ENCODE data around the gene BUB1.
"Not testable (repeated sequence)": the region's sequence is repeated elsewhere in the genome, so short reads cannot be mapped to it uniquely, and the experiment has no call there.

The BUB1 gene

DNA sequence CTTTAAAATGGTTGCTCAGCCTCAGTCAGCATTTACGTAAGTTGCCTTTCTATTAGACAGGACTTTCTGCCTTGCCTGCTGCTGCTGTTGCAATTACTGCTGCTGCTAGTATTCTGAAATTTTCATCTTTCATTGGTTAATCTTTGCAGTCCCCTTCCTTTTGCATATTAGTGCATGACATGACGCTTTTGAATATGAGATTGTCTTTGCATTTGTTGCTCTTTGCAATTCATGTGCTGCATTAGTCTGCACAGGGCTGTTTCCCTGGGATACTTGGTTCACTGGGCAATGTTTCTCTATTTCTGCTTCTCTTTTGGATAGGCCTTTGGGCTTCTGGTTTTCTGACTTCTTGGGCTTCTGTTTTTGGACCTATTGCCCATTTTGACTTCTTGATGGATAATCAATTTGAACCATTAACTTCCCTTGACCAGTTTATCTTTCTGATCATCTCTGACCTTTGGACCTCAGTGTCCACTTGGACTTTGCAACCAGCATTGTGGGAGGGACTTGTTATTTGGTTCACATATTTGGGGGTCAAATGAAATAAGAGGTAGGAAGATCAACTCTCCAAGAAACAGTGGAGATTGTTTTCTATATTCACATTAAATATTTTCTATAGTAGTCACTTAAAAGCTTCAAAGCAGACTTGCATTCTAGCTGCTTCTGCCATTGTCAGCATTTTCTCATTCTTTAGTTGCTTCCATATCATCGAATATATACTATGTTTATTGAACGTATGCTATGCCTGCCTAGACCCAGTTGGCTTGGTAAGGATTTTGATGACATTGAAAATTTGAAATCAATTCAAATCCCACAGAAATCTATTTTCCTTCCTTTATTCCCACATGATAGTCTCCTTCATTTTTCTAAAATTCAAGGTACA, 12.5 kb upstream of the BUB1 start:
- DNase-seq (ENCODE audit: low spot score): no peak

DNA sequence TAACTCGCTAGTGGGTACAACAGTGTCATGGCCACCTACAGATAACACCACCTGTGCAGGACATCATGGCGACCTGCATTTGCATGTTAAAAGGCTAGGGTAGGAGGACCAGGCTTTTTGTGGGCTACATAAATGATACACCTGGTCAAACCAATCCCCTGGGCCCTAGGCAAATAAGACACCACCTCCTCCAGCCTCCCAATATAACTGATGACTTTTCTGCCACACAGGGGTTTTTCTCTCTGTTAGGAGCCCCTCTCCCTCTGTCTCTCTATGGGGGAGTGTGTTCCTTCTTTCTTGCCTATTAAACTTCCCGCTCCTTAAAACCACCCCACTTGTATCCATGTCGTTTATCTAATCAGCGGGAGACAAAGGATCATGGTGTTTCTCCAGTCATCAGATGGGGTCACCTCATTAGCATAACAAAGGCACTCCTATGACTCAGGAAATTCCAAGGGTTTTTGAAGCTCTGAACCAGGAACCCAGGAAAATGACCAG, 10.8 kb upstream of the BUB1 start:
- DNase-seq (ENCODE audit: low spot score): no peak

DNA sequence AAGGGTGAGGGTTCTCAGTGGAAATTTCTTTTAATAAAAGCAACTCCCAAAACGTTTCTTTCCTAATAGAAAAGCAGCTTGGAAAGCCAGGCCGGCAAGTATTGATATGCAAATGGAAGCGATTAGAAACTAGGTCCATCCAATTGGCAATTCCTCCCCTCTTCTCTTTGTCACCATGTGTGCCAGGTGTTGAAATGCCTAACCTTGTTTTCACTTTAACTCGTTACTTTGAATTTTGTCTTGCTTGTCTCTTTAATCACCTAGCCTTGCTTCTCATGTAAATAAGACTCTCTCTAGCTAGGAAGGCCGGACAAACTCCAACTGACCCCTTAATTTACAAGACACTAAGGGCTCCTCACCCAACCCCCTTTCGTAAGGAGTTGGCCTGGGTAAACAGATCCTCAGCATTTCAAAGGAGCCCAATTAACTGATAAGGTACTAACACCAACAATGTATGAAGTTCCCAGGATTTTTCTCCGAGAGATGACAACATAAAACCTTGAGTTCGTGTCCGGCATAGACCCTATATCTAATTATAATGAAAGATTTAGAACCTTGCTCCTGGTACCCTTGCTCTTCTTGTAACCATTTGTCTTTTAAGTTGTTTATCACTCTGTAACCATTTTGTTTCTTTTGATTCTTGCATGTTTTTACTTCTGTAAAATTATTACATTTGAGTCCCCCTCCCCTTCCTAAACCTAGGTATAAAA, 10.1 kb upstream of the BUB1 start:
- DNase-seq (ENCODE audit: low spot score): not testable (repeated sequence)

DNA sequence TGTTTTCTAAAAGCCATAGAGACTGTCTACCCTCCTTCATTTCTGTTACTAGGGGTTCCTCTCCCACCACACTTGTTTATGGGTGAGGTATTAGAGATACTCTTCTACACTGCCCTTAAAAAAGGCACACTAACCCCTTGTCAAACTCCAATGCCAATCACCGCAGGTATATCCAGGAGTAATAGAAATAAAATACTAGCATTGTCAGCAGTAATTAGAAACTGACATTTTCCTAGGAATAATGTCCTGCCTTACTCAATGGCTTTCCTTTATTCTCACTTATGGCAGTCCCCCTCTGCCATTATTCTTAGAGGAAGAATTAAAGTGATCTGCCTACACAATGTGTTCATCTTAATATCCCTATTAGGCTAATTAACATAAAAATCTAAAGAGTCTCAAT, 5.0 kb upstream of the BUB1 start:
- DNase-seq (ENCODE audit: low spot score): no peak

DNA sequence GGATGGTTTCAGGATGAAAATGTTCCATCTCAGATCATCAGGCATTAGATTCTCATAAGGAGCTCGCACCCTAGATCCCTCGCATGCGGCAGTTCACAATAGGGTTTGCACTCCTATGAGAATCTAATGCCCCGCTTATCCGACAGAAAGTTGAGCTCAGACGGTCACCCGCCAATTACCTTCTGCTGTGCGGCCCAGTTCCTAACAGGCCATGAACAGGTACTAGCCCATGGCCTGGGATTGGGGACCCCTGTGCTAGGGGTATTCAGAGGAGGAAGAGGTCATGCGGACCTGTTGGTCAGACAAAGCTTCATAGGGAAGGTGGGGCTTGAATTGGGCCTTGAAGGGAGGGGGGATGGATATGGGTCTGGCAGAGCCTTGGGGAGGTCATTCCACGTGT, 4.4 kb upstream of the BUB1 start:
- DNase-seq (ENCODE audit: low spot score): no peak

DNA sequence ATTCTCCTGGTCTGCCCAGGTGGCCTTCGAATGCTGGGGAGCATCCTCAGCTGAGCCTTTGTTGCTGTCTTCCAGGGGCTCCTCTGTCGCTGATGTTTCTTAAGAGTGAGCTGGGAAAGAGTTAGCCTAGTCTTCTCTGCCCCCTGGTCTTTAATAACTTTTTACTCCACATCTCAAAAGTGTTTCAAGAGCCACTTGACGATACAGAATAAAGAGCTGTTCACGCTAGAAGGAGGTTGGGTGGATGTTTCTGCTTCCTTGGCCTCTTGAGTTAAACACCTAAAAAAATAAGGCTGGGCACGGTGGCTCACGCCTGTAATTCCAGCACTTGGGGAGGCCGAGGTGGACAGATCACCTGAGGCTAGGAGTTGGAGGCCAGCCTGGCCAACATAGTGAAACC, 2.8 kb upstream of the BUB1 start:
- no peak for DNase-seq (ENCODE audit: low spot score)

DNA sequence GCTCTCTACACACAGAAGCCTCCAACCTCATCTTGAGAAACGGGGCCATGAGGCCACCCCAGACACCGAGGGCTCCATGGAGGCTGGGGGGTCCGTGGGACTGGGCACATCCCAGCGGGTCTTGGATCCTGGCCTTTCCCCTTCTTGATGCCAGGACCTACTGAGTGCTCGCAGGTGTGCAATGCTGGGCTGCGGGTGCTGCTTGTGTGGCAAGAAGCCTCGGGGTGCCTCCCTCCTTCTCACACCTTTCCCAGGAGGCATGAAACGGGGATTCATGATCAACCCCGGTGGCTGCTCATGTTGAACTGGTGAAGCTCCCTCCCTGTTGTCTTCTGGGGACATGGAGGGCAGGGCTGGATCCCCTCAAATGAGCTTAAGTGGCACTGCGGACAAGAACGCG, 2.0 kb upstream of the BUB1 start:
- DNase-seq (ENCODE audit: low spot score): no peak

DNA sequence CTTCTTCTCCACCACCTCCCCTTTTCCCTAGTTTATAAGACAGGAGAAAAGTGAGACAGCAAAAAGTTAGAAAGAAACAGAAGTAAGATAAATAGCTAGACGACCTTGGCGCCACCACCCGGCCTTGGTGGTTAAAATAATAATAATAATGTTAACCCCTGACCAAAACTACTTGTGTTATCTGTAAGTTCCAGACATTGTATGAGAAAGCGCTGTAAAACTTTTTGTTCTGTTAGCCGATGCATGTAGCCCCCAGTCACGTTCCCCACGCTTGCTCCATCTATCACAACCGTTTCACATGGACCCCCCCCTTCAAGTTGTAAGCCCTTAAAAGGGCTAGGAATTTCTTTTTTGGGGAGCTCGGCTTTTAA, 1.5 kb upstream of the BUB1 start:
- DNase-seq (ENCODE audit: low spot score): no peak

DNA sequence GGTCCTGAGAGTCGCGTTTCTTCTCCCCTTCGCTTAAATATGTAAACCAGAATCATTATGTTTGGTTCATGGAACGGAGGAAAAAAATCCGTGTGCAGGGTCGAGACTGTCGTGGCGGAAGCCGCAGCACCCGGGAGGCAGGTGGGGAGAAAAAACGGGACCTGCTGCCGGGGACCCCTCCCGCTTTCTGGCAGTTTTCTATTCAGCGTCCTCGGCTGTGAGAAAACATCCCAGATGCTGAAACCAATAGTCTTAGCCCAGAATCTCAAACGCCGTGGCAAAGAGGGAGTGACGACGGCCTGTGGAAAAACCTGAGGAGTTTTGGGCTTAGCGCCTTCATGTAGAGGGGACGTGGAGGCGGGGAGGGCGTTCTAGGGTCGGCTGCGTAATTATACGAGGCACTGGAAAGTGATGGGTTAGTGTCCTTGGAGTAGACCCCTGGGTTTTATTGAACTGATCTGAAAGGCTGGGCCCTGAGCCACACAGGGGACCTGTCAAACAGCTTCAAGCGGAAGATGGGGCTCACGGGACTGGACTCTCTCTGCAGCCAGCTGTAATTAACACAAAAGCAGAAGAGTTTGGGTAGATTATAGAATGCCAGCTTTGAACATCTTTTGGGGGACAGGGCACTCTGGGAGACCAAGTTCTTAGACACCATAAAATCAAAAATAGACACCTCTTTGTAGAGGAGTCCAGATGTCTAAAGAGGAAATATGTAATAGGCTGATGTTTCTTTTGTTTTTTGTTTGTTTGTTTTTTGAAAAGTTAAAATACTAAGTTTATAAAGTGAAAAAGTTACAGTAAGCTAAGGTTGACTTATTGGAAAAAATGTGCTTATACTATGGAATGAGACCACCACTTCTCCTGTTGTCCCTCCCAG, 834 bp upstream of the BUB1 start:
- DNase-seq (ENCODE audit: low spot score): peak; percentile 38

DNA sequence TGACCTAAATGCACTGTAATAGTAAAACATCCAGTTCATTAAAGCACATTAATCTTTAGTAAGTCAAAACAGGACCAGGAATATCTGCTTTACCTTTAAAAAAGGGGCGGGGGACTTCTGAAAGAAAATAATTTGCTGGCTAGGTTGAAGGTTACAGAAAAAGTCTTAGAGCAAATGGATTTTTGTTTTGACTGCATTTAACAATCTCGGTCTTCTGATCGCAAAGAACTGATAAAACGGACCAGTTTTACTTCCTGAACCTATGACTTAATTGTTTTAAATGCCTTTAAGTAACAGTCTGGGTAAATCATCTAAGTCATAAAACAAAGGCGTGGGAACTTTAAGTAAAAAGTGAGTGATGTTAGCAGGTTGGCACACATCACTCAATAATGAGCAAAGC, 783 bp downstream of the BUB1 start:
- peak; percentile 9 for DNase-seq (ENCODE audit: low spot score)

DNA sequence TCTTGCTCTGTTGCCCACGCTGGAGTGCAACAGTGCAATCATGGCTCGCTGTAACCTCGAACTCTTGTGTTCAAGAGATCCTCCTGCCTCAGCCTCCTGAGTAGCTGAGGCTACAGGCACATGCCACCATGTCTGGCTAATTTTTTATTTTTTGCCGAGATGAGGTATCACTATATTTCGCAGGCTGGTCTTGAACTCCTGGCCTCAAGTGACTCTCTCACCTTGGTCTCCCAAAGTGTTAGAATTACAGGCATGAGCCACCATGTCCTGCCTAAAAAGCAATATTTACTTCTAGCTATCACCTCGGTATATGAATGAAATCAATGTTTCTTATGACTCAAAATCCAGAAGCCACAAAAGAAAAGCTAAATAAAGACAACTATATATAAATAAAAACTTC, 2.2 kb downstream of the BUB1 start:
- DNase-seq (ENCODE audit: low spot score): no peak

DNA sequence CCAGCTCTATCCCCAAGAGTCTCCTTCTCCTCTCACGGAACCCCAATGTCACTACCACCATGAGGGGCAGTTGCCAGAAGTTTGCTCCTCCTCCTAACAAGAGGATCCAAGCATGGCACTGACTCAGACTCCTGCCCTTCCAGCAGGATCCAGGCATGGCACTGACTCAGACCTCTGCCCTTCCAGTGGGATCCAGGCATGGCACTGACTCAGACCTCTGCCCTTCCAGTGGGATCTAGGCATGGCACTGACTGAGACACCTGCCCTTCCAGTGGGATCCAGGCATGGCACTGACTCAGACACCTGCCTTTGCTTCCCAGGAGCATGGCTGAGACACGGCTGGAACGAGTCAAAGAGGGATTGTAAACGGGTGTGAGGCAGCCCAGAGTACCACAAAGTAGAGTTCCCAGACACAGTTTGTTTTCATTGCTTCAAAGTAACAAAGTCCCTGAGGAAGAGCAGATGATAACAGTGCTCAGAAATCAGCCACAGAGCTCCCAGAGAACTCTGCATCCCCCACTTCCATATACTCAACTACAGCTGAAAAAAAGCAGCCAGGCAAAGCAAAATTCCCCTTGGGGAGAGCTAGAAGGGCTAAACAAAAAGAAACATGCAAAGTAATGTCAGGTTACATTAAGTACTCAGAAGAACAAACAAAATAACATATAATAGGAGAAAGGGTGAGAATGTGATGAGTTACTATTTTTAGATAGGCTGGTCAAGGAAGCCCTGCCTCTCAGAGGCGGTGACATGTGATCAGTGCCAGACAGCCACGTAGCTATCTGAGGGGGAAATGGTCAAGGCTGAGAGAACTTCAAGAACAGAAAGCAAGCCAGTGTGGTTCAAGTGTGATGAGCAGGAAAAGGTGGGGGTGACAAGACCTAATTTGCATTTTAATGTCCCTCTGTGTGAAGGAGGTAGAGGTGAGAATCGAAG, 3.0 kb downstream of the BUB1 start:
- DNase-seq (ENCODE audit: low spot score): no peak

DNA sequence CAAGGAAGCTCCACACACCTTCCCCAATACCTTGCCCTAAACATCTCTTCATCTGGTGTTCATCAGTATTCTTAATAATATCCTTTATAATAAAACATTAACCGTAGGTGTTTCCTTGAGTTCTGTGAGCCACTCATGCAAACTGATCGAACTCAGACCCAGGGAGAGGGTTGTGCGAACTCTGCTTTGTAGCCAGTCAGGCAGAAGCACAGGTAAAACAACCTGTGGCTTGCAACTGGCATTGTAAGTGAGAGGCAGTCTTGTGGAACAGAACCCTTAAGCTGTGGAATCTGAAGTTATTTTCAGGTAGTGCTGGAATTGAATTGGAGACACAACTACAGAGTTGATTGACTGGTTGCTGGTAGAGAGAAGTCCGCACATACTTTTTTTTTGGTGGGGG, 4.7 kb downstream of the BUB1 start:
- no peak for DNase-seq (ENCODE audit: low spot score)

DNA sequence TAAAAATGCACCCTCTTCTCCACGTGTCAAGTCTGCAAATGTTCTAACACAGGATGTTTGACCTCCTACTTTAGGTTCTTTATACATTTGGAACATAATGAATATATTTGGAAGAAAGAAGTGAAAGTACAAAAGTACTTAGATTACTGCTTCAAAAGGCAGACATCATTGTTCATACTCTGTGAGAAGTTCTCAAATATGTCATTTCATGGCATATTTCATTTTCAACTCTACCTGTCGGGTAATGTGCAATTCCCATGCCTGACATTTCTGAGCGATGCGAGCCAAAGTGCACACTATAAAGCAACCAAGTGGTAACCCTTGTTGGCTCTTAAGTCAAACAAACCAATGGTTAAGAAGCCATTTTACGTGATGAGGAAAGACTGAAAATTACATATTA, 7.0 kb downstream of the BUB1 start:
- no peak for DNase-seq (ENCODE audit: low spot score)

DNA sequence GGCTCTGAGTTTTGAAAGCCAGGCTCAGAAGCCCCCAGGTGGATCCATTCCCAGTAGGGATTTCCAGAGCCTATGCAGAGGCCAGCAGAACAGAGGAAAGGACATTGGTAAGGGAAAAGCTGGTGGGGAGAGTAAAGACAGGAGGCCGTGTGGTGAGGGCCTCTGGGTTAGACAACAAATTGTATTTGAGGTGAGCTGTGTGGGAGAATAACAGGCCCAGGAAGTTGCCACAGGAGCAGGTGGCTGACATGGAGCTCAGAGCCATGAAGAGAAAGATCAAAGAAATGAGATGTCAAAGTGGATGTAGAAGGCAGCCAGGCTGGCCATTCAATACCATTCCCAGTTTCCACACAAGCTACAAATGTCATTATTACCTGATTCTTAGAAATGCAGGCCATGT, 8.8 kb downstream of the BUB1 start:
- no peak for DNase-seq (ENCODE audit: low spot score)

DNA sequence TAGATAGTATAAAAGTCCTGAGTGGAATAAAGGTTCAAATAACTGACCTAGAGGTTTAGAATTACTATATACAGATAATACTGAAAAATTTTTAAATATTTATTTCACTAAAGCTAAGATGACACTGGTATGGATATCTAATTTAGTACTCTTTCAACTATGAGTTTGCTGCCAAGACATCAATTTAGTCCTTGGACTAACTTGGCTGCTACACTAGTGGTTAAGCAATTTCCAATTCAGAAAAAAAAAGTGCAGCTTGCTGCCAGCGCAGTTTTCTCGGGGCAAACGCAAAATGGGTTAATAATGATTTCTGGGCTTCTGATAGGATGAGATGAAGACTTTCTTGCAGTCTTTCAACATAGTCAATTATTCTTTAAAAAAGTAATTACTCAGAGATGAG, 10.8 kb downstream of the BUB1 start:
- DNase-seq (ENCODE audit: low spot score): no peak

DNA sequence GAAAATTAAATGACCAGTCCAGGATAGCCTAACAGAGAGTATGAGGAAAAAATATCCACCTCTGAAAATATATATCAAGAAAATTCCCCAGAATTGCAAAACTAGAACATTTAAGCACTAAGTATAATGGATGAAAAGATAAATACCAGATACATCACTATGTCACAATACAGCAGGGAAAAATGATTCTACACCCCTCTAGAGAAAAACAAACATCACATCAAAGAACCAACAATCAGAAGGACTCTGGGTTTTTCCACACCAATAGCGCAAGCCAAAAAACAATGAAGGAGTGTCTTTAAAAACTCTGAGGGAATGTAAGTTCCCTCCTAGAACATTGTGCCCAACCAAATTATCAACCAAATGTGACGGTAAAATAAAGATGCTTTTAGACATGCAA, 13.7 kb downstream of the BUB1 start:
- DNase-seq (ENCODE audit: low spot score): no peak

DNA sequence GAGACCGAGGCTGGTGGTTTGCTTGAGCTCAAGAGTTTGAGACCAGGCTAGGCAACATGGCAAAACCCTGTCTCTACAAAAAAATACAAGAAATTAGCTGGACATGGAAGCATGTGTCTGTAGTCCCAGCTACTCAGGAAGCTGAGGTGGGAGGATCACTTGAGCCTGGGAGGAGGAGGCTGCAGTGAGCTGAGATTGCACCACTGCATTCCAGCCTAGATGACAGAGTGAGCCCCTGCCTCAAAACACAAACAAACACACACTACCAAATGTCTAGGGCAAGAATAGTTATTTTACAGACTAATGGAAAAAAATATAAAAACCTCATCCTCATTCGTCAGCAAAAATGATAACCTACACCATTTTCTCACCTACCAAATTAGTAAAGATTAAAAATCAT, 15.3 kb downstream of the BUB1 start:
- DNase-seq (ENCODE audit: low spot score): no peak

DNA sequence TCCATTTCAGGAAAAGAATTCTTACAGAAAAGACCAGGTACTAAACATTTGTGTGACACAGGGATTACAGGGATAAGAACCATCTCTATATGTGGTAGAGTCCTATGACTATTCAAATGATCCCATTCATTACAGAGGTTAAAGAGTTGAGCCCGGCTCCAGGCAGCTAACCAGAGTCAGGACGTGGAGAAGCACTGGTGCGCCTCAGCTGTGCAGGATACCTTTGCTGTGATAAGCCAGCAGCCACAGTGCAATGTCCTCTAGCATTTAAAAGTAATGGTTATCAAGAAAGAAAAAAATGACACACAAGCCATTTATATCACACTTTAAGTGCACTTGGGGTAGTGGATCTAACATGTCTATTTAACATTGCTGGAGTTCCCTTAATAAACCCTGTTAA, 17.3 kb downstream of the BUB1 start:
- DNase-seq (ENCODE audit: low spot score): no peak

DNA sequence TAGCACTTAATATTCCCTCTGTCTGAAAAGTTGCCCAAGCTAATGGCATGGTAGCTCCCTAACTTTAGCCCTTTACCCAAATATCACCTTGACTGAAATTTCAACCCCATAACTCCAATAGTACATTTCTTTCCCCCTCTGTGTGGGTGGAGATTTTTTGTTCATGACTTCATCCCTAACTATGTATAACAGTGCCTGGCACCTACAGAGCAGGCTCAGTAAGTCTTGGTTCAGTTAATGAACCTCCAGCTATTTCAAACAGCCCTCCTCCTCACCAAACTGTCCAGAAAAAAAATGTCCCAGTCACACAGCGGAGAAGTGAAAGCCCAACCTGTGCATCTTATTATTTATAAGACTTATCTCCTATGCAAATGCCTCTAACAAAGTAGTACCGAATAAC, 18.6 kb downstream of the BUB1 start:
- DNase-seq (ENCODE audit: low spot score): no peak

DNA sequence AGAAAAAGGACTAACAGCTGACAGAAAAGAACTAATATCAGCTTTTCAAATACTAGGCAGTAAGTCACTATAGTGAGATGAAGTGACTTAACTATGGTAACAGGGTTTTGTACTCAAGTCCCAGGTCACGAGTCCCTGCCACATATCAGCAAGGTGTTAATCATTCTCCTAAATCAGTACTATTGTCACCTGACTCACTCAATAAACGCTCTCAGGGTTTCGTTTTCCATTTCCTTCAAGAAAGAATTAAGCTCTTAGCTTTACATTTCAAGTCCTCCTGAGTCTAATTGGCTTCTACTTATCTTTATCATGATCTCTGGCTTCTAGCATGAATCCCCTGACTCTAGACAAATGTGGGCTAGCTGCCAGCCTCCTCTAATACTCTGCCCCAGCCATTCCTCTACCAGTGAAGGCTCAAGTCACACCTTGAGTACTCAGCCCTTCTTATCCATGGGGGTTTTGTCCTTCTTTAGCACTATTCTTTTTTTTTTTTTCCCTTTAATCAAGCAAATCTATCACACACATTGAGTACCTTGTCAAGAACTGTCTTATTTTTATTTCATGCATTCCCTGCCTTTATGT, 20.0 kb downstream of the BUB1 start:
- DNase-seq (ENCODE audit: low spot score): no peak

Data from hematopoietic multipotent progenitor cell treated with erythropoietin and hydrocortisone succinate and interleukin-3 and kit ligand, for 17 days (in vitro differentiated cells).